GM12875 (cell line): ENCODE results near the gene MAPK14.

Experiments used
- H3K4me3 ChIP-seq: one replicate; pipeline ENCODE4 v1.5.1; 2011; ENCODE audit warnings: low read depth, low read length, control low read depth
- CTCF ChIP-seq: IDR thresholded peaks from 2 replicates; pipeline ENCODE4 v1.5.1; 2011; ENCODE audit warnings: low read depth, mild to moderate bottlenecking, control low read depth, inconsistent platforms, low read length, moderate library complexity, borderline replicate concordance; ENCODE audit not compliant: insufficient read depth

MAPK14 gene

GRCh38 chr6:36062247-36062646, 34.6 kb downstream of the MAPK14 start:
- no peak overlapping the region for H3K4me3 ChIP-seq
- TF ChIP-seq CTCF, result no peak

DNA sequence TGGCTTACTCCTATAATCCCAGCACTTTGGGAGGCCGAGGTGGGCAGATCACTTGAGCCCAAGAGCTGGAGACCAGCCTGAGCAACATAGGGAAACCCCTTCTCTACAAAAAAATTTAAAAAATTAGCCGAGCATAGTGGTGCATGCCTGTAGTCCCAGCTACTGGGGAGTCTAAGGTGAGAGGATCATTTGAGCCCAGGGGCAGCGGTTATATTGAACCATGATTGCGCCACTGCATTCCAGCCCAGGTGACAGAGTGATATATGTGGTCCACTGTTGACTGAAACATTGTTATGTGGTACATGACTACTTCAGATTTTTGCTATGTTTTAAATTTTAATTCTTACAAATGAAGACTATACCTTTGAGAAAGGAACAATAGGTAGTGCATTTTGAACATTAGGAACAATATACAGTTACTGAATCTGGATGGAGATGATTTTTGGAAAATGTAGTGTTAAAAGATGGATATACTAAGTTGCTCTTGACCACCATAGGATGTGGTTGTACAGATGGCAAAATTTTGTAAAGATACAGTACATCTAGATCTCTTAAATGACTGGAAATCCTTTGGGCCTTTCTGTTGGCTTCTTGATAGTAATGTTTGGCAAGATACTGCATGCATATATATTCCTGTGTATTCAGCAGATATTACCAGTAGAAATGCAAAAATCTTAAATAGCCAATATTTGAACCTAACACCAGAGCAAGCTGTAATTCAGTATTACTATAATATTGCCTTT, 35.9 kb downstream of the MAPK14 start:
- no peak for TF ChIP-seq CTCF
- no peak overlapping the region for H3K4me3 ChIP-seq

GRCh38 chr6:36064770-36065396, 37.3 kb downstream of the MAPK14 start:
- TF ChIP-seq CTCF, result no peak
- H3K4me3 ChIP-seq, result no peak overlapping the region

GRCh38 chr6:36065916-36066315, 38.3 kb downstream of the MAPK14 start:
- TF ChIP-seq CTCF, result no peak
- H3K4me3 ChIP-seq, result no peak overlapping the region

- no peak for TF ChIP-seq CTCF
Observed at GRCh38 chr6:36066817-36067216, 39.2 kb downstream of the MAPK14 start.

GRCh38 chr6:36067374-36068011, 39.9 kb downstream of the MAPK14 start:
- H3K4me3 ChIP-seq, result no peak overlapping the region
- TF ChIP-seq CTCF, result no peak

More at GRCh38 chr6:36066817-36067216, 39.2 kb downstream of the MAPK14 start:
- H3K4me3 ChIP-seq, result no peak overlapping the region
